GM19025 (cell line): ENCODE measurements around the gene FXR2.
A peak's percentile ranks its signal among the peaks of the same experiment; 100 is the strongest.

Experiments used
- ATAC-seq: cut with Tn5 transposase; IDR thresholded peaks from one replicate; pipeline ENCODE4 v1.9.1; 2021; ENCODE audit warnings: mild to moderate bottlenecking, low read depth, moderate library complexity; ENCODE audit not compliant: unreplicated experiment

FXR2 gene

GRCh38 chr17:7573324-7574080 is 41.2 kb downstream of the FXR2 start:
- no peak for ATAC-seq

GRCh38 chr17:7572588-7573323 is 41.9 kb downstream of the FXR2 start:
- ATAC-seq = no peak

- peak; percentile 90 for ATAC-seq
These were observed 42.4 kb downstream of the FXR2 start for GRCh38 chr17:7572338-7572587.

- no peak for ATAC-seq
These were observed 44.3 kb downstream of the FXR2 start for GRCh38 chr17:7570351-7570750.

GRCh38 chr17:7569571-7569970 is 45.1 kb downstream of the FXR2 start:
- no peak for ATAC-seq

- ATAC-seq = no peak
These were observed 51.4 kb downstream of the FXR2 start for GRCh38 chr17:7563115-7563869.

- no peak for ATAC-seq
These were observed 52.5 kb downstream of the FXR2 start for GRCh38 chr17:7562208-7562605.

GRCh38 chr17:7561589-7562207 is 53.0 kb downstream of the FXR2 start, which contains the start of gene SENP3:
TSS of gene SENP3 (plus strand) at chr17:7561919. CDS start at chr17:7563077, 1,158 bp downstream.
- ATAC-seq = peak; percentile 70

- peak; percentile 36 for ATAC-seq
These were observed 53.6 kb downstream of the FXR2 start for GRCh38 chr17:7561028-7561575.

- ATAC-seq = no peak
These were observed 54.3 kb downstream of the FXR2 start for GRCh38 chr17:7560172-7561027.

- no peak for ATAC-seq
These were observed 55.2 kb downstream of the FXR2 start for GRCh38 chr17:7559320-7560171.

GRCh38 chr17:7558544-7559319 is 56.0 kb downstream of the FXR2 start, which contains the start of gene TNFSF13:
TSS of gene TNFSF13 (plus strand) at chr17:7558750. CDS start at chr17:7559040, 290 bp downstream.
- ATAC-seq = no peak

GRCh38 chr17:7557775-7558543 is 56.7 kb downstream of the FXR2 start:
- ATAC-seq = no peak

- no peak for ATAC-seq
These were observed 57.4 kb downstream of the FXR2 start for GRCh38 chr17:7557147-7557764.

- no peak for ATAC-seq
These were observed 58.1 kb downstream of the FXR2 start for GRCh38 chr17:7556627-7557026.

- no peak for ATAC-seq
These were observed 59.3 kb downstream of the FXR2 start for GRCh38 chr17:7555320-7555948.
